ENCODE results near the gene MACROD2. TPM values are rescaled to one million over a fixed set of nuclear protein-coding genes. Genes with fewer than 3 reads are reported as not detected.
"Not testable (repeated sequence)": the region's sequence is repeated elsewhere in the genome, so short reads cannot be mapped to it uniquely, and the experiment has no call there.

MACROD2 gene
- polyA plus RNA-seq, 1 donor from 2014 or later, result 23.2 TPM

- Histone ChIP-seq H3K9ac (ENCODE audit: low read length) (no peak overlapping the region), H3F3A (ENCODE audit: insufficient read depth, low read length, poor library complexity, severe bottlenecking) (no peaks in the 10 kb centered on the region), H3K4me2 (ENCODE audit: low read length) (no peak overlapping the region), H3K4me3 (ENCODE audit: low read length) (no peak overlapping the region), H3K36me3 (ENCODE audit: insufficient read depth, low read length) (no peaks in the 10 kb centered on the region), H3K9me3 (ENCODE audit: low read length) (no peaks in the 10 kb centered on the region), H3K27ac (ENCODE audit: low read length) (no peak overlapping the region), H2AFZ (ENCODE audit: low read depth, low read length) (no peak overlapping the region), H3K27me3 (ENCODE audit: insufficient read depth, low read depth, low read length) (no peaks in the 10 kb centered on the region), H3K79me2 (replicated peaks; ENCODE audit: insufficient read depth, low read length) (no peaks in the 10 kb centered on the region), H3K9me2 (ENCODE audit: insufficient read depth, low read length) (no peaks in the 10 kb centered on the region), H4K20me1 (ENCODE audit: insufficient read depth) (no peaks in the 10 kb centered on the region)
- no peak for TF ChIP-seq MXI1 (conservative IDR thresholded peaks at IDR 0.05; ENCODE audit: poor library complexity, severe bottlenecking)
These were observed 1201.4 kb downstream of the MACROD2 start for GRCh38 chr20:15196547-15197255.

- not testable (repeated sequence) for H3K9ac ChIP-seq (ENCODE audit: low read length); H3K4me2 ChIP-seq (ENCODE audit: low read length); H4K20me1 ChIP-seq (ENCODE audit: insufficient read depth); H3K27ac ChIP-seq (ENCODE audit: low read length); H3F3A ChIP-seq (ENCODE audit: insufficient read depth, low read length, poor library complexity, severe bottlenecking); H3K9me2 ChIP-seq (ENCODE audit: insufficient read depth, low read length); H3K27me3 ChIP-seq (ENCODE audit: insufficient read depth, low read depth, low read length); H3K79me2 ChIP-seq (replicated peaks; ENCODE audit: insufficient read depth, low read length); H3K4me3 ChIP-seq (ENCODE audit: low read length); H3K9me3 ChIP-seq (ENCODE audit: low read length); H2AFZ ChIP-seq (ENCODE audit: low read depth, low read length); H3K36me3 ChIP-seq (ENCODE audit: insufficient read depth, low read length)
These were observed 1202.7 kb downstream of the MACROD2 start for GRCh38 chr20:15198017-15198416.

GRCh38 chr20:15199698-15200097, 1204.4 kb downstream of the MACROD2 start:
- no peaks in the 10 kb centered on the region for H3K79me2 ChIP-seq (replicated peaks; ENCODE audit: insufficient read depth, low read length)
- H4K20me1 ChIP-seq (ENCODE audit: insufficient read depth), result no peaks in the 10 kb centered on the region
- H3K36me3 ChIP-seq (ENCODE audit: insufficient read depth, low read length), result no peaks in the 10 kb centered on the region
- H3K4me3 ChIP-seq (ENCODE audit: low read length), result no peak overlapping the region
- TF ChIP-seq RAD21 (conservative IDR thresholded peaks at IDR 0.05) (no peak), TAF1 (IDR thresholded peaks at IDR 0.05; ENCODE audit: low read depth) (no peak), EP300 (conservative IDR thresholded peaks at IDR 0.05; ENCODE audit: poor library complexity, severe bottlenecking) (no peak), EZH2 (IDR thresholded peaks at IDR 0.05; ENCODE audit: borderline replicate concordance, insufficient read depth, low read length, poor library complexity, severe bottlenecking) (no peak), CTCF (IDR thresholded peaks at IDR 0.05; ENCODE audit: poor library complexity, severe bottlenecking) (no peak), MXI1 (conservative IDR thresholded peaks at IDR 0.05; ENCODE audit: poor library complexity, severe bottlenecking) (no peak), REST (IDR thresholded peaks at IDR 0.05; ENCODE audit: borderline replicate concordance) (no peak), POLR2AphosphoS5 (IDR thresholded peaks at IDR 0.05) (no peak), SMC3 (conservative IDR thresholded peaks at IDR 0.05; ENCODE audit: poor library complexity) (no peak)
- no peak overlapping the region for H3K27ac ChIP-seq (ENCODE audit: low read length)
- H3K9me2 ChIP-seq (ENCODE audit: insufficient read depth, low read length), result no peaks in the 10 kb centered on the region
- no peaks in the 10 kb centered on the region for H3F3A ChIP-seq (ENCODE audit: insufficient read depth, low read length, poor library complexity, severe bottlenecking)
- no peak overlapping the region for H3K9ac ChIP-seq (ENCODE audit: low read length)
- H3K4me2 ChIP-seq (ENCODE audit: low read length), result no peak overlapping the region
- no peaks in the 10 kb centered on the region for H3K27me3 ChIP-seq (ENCODE audit: insufficient read depth, low read depth, low read length)
- H2AFZ ChIP-seq (ENCODE audit: low read depth, low read length), result no peak overlapping the region
- H3K9me3 ChIP-seq (ENCODE audit: low read length), result peaks cover 3% of the 10 kb centered on the region
